Astrocyte of the cerebellum (primary cell): ENCODE measurements around the gene TSPYL4.

Experiments used
- DNase-seq: peaks from one replicate; pipeline ENCODE4 v3.0.0-alpha.2; 2011; ENCODE audit warnings: low read depth
- H3K4me3 ChIP-seq: 2 replicates; pipeline ENCODE4 v1.5.1; 2011; ENCODE audit warnings: mild to moderate bottlenecking, low read depth, low read length, moderate library complexity
- in situ Hi-C: cut with HindIII; loops from 2 replicates; pipeline ENCODE4 v1.10.0; 2017; ENCODE audit warnings: low sequenced_read_pairs
- TF ChIP-seq, protein P1 (sequence below): IDR thresholded peaks from 2 replicates; pipeline ENCODE4 v1.5.1; 2012; ENCODE audit warnings: low read length, low read depth, moderate library complexity, mild to moderate bottlenecking; ENCODE audit errors: missing control alignments

Gene TSPYL4

DNA sequence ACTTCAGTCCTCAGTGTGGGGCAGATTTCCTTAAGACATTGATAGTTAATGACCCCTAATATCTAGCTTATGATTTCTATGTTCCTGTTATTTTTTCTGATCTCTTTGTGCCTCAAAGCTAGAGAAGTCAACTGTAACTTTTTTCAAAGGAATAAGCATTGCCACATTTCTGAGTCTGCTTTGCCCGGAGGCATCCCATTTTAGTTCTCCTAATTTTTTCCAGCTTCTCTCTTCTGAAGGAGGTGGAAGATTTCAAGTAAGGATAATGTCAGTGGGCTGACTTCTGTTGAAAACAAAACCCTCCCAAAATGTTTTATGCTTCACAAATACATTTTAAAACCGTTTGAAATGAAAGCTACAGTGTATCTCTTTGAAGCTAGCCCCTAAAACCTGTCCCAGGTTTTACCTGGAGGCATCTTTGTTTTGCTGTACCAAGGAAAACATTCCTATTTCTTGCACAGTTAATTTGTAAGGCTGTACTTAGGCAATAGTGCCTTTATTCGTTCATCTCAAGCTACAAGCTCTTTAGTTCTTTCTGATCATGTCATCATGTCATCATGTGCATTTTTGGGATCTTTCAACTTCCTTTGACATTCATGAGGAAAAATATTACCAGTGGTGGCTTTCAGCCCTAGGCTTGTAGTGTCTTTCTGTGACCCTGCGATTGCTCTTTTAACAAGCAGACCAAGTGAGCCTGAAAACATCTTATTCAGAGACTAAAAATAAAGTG, 45.7 kb downstream of the TSPYL4 start:
- in situ Hi-C loops, result no loop called here
- TF ChIP-seq, protein P1, sequence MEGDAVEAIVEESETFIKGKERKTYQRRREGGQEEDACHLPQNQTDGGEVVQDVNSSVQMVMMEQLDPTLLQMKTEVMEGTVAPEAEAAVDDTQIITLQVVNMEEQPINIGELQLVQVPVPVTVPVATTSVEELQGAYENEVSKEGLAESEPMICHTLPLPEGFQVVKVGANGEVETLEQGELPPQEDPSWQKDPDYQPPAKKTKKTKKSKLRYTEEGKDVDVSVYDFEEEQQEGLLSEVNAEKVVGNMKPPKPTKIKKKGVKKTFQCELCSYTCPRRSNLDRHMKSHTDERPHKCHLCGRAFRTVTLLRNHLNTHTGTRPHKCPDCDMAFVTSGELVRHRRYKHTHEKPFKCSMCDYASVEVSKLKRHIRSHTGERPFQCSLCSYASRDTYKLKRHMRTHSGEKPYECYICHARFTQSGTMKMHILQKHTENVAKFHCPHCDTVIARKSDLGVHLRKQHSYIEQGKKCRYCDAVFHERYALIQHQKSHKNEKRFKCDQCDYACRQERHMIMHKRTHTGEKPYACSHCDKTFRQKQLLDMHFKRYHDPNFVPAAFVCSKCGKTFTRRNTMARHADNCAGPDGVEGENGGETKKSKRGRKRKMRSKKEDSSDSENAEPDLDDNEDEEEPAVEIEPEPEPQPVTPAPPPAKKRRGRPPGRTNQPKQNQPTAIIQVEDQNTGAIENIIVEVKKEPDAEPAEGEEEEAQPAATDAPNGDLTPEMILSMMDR, result no peak
- no peak overlapping the region for H3K4me3 ChIP-seq
- no peak for DNase-seq

DNA sequence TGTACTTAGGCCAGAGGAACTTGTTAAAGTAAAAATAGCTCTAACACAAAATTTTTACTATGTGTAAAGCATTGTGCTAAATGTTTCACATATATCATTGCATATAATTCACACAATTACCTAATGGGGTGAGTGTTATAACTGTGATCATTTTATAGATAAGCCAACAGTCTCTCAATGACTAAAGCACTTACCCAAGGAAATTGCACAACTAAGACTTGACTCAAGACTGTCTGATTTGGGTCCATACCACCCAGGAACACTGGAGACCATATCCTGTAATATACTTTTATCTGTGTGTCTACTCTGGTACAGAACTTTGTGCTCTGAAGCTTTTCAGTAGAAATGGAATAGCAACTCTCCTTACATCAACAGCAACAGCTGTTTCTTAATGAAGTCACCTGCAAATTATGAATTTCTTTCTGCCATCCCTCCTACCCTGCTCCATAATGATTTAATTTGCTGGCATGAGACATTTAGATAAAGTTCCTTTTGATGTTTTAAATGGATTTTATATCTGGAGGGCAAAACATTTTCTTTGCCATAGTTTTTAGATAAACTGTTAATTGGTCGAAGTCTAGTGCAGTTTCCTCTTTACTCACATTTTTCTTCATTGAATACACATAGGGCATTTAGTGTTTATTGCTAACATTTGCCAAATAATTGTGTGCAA, 47.5 kb downstream of the TSPYL4 start:
- TF ChIP-seq, protein P1, result no peak
- no peak overlapping the region for H3K4me3 ChIP-seq
- DNase-seq, result no peak
- in situ Hi-C loops, result no loop called here

DNA sequence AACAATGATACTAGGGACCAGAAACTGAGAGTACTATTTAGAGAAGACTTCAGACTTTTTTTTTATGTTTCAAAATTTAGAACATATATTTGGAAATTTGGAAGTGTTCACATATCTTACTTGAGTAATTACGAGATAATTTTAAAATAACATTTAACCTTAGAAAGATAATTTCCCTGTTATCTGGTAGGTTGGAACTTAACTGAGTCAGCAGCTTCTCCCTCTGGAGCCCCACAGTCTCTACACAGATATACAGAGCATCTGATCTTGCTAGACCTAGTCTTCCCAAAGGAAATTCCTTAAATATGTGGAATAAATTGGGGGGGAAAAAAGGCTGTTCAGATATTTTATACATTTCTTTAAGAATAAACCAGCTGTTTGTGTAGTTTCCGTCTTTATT, 48.6 kb downstream of the TSPYL4 start:
- no peak overlapping the region for H3K4me3 ChIP-seq
- TF ChIP-seq, protein P1, result no peak
- no peak for DNase-seq
- in situ Hi-C loops, result no loop called here

DNA sequence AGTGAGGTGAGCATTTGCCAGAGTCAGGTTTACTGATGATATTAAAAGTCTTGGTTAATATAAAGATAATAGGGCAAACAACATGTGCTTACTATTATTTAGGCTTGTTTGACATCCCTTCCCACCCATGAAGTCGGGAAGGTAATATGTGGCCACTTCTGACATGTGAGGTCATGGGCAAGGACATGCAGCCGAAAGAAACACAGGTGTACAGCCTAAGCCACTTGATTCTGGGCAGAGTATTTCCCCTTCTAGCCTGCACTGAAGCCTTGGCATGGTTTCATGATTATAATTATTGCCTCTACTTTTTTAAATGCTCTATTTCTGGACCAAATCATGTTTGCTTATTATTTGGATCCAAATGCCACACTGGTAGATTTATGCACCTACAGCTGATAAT, 52.3 kb downstream of the TSPYL4 start:
- TF ChIP-seq, protein P1, result no peak
- H3K4me3 ChIP-seq, result no peak overlapping the region
- no peak for DNase-seq
- in situ Hi-C loops, result no loop called here

DNA sequence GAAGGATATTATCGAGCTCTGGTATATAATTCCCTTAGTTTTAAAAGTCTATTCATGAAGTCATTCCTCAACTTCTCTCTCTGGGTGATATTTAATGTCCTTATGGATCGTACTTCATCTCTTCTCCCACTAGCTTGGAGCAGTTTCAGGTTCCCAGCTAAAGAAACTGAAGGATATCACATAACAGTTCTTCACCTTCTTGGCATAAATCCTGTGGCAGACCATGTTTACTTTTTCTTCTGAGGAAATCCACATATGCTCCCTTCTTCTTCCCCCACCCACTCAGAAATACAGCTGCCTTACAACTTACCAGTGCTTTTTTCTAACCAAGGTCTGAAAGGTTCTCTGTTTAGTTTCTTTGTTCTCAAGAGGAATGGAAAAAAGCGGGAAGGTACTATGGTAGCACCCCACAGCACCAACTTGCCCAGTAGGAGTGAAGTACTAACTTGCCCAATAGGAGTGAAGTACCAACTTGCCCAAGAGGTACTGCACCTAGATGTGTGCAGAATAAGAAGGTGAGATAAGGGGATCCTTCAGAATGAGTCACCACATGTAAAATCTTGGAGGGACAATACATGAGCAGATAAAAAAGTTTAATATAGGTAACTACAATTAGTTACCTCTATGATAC, 53.1 kb downstream of the TSPYL4 start:
- in situ Hi-C loops, result no loop called here

More for the DNA sequence above, 53.1 kb downstream of the TSPYL4 start:
- H3K4me3 ChIP-seq, result no peak overlapping the region
- TF ChIP-seq, protein P1, result no peak
- peak; percentile 16 for DNase-seq
